Measurements from ENCODE around the gene IMMT.

DNA sequence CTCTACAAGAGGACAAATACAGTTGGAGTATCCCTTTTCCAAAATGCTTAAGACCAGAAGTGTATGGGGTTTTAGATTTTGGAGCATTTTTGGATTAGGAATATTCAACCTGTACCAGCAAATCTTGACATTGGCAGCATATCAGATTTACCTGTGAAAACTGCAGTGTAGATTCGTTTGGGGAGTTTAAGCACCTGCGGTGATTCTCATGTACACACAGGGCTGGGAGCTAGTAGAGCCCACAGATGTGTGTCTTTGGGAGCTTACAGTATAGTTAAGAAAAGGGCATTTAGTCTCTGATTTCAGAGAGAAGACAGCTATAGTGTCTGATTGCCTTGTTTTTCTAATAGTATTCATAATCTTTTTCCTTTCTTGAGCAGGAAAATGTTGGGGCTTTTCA, 59.1 kb downstream of the IMMT start:
- no peak for TF ChIP-seq EZH2 (IDR thresholded peaks at IDR 0.05; ENCODE audit: low read length)
- TF ChIP-seq, protein P1, sequence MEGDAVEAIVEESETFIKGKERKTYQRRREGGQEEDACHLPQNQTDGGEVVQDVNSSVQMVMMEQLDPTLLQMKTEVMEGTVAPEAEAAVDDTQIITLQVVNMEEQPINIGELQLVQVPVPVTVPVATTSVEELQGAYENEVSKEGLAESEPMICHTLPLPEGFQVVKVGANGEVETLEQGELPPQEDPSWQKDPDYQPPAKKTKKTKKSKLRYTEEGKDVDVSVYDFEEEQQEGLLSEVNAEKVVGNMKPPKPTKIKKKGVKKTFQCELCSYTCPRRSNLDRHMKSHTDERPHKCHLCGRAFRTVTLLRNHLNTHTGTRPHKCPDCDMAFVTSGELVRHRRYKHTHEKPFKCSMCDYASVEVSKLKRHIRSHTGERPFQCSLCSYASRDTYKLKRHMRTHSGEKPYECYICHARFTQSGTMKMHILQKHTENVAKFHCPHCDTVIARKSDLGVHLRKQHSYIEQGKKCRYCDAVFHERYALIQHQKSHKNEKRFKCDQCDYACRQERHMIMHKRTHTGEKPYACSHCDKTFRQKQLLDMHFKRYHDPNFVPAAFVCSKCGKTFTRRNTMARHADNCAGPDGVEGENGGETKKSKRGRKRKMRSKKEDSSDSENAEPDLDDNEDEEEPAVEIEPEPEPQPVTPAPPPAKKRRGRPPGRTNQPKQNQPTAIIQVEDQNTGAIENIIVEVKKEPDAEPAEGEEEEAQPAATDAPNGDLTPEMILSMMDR (optimal IDR thresholded peaks at IDR 0.05 in 1 of 3, IDR thresholded peaks at IDR 0.05 in 1 of 3, conservative IDR thresholded peaks at IDR 0.05 in 1 of 3; ENCODE audit: extremely low read depth in 1 of 3, insufficient read depth in 2 of 3, low read length in 3 of 3): no peak
